ENCODE data around the gene WSCD1.

The WSCD1 gene

GRCh38 chr17:6056104-6056503, 14.1 kb upstream of the WSCD1 start:
- no peak overlapping the region for H3K9ac ChIP-seq
- no peaks in the 10 kb centered on the region for H3K36me3 ChIP-seq (ENCODE audit: control insufficient read depth, insufficient read depth, low read length)
- no peak overlapping the region for H2AFZ ChIP-seq
- H3K9me3 ChIP-seq (ENCODE audit: control insufficient read depth, low read length): no peaks in the 10 kb centered on the region
- H3K4me1 ChIP-seq: no peaks in the 10 kb centered on the region
- H3K79me2 ChIP-seq: no peaks in the 10 kb centered on the region
- no peak for TF ChIP-seq CTCF (IDR thresholded peaks at IDR 0.05)
- H3K27me3 ChIP-seq (ENCODE audit: control insufficient read depth, insufficient read depth, low read length): no peaks in the 10 kb centered on the region
- H3K4me2 ChIP-seq (ENCODE audit: low read length): no peak overlapping the region
- no peak overlapping the region for H3K27ac ChIP-seq
- no peak overlapping the region for H3K4me3 ChIP-seq (ENCODE audit: low read depth, low read length)

GRCh38 chr17:6057562-6057961, 12.6 kb upstream of the WSCD1 start:
- Histone ChIP-seq H3K9me3 (ENCODE audit: control insufficient read depth, low read length) (no peaks in the 10 kb centered on the region), H2AFZ (no peak overlapping the region), H3K27ac (no peak overlapping the region), H3K9ac (no peak overlapping the region), H3K27me3 (ENCODE audit: control insufficient read depth, insufficient read depth, low read length) (no peaks in the 10 kb centered on the region), H3K4me2 (ENCODE audit: low read length) (no peak overlapping the region), H3K4me1 (no peaks in the 10 kb centered on the region), H3K4me3 (ENCODE audit: low read depth, low read length) (no peak overlapping the region), H3K79me2 (no peaks in the 10 kb centered on the region), H3K36me3 (ENCODE audit: control insufficient read depth, insufficient read depth, low read length) (no peaks in the 10 kb centered on the region)
- no peak for TF ChIP-seq CTCF (IDR thresholded peaks at IDR 0.05)

GRCh38 chr17:6059406-6059805, 10.8 kb upstream of the WSCD1 start:
- Histone ChIP-seq H3K4me2 (ENCODE audit: low read length) (no peak overlapping the region), H3K4me1 (no peaks in the 10 kb centered on the region), H3K9me3 (ENCODE audit: control insufficient read depth, low read length) (no peaks in the 10 kb centered on the region), H3K27me3 (ENCODE audit: control insufficient read depth, insufficient read depth, low read length) (no peaks in the 10 kb centered on the region), H3K4me3 (ENCODE audit: low read depth, low read length) (no peak overlapping the region), H3K27ac (no peak overlapping the region), H3K9ac (no peak overlapping the region), H2AFZ (no peak overlapping the region), H3K36me3 (ENCODE audit: control insufficient read depth, insufficient read depth, low read length) (no peaks in the 10 kb centered on the region), H3K79me2 (no peaks in the 10 kb centered on the region)
- TF ChIP-seq CTCF (IDR thresholded peaks at IDR 0.05): no peak

GRCh38 chr17:6061290-6061689, 8.9 kb upstream of the WSCD1 start:
- no peak overlapping the region for H3K27ac ChIP-seq
- H2AFZ ChIP-seq: no peak overlapping the region
- H3K4me1 ChIP-seq: no peaks in the 10 kb centered on the region
- no peaks in the 10 kb centered on the region for H3K36me3 ChIP-seq (ENCODE audit: control insufficient read depth, insufficient read depth, low read length)
- H3K27me3 ChIP-seq (ENCODE audit: control insufficient read depth, insufficient read depth, low read length): no peaks in the 10 kb centered on the region
- no peak overlapping the region for H3K4me3 ChIP-seq (ENCODE audit: low read depth, low read length)
- H3K9ac ChIP-seq: no peak overlapping the region
- H3K79me2 ChIP-seq: no peaks in the 10 kb centered on the region
- no peaks in the 10 kb centered on the region for H3K9me3 ChIP-seq (ENCODE audit: control insufficient read depth, low read length)
- H3K4me2 ChIP-seq (ENCODE audit: low read length): no peak overlapping the region
- no peak for TF ChIP-seq CTCF (IDR thresholded peaks at IDR 0.05)

- Histone ChIP-seq H3K27me3 (ENCODE audit: control insufficient read depth, insufficient read depth, low read length) (no peaks in the 10 kb centered on the region), H3K4me2 (ENCODE audit: low read length) (no peak overlapping the region), H3K4me1 (peaks cover 7% of the 10 kb centered on the region), H3K4me3 (ENCODE audit: low read depth, low read length) (no peak overlapping the region), H3K79me2 (no peaks in the 10 kb centered on the region), H3K9me3 (ENCODE audit: control insufficient read depth, low read length) (no peaks in the 10 kb centered on the region), H3K9ac (no peak overlapping the region), H2AFZ (no peak overlapping the region), H3K27ac (no peak overlapping the region), H3K36me3 (ENCODE audit: control insufficient read depth, insufficient read depth, low read length) (no peaks in the 10 kb centered on the region)
- no peak for TF ChIP-seq CTCF (IDR thresholded peaks at IDR 0.05)
These were observed 5.3 kb upstream of the WSCD1 start for GRCh38 chr17:6064868-6065267.
